HepG2 (cell line): Measurements from ENCODE around the gene DEPDC1B. TPM values are rescaled to one million over a fixed set of nuclear protein-coding genes. Genes with fewer than 3 reads are reported as not detected.

ENCODE experiments used
- FOXK2 ChIP-seq: fragments of 450-650 bp; IDR thresholded peaks from 2 replicates; pipeline ENCODE4 v1.6.1; 2016
- HCFC1 ChIP-seq: fragments of 150-350 bp; IDR thresholded peaks from 2 replicates; pipeline ENCODE4 v1.6.1; 2014; ENCODE audit warnings: low read depth, low read length
- HNRNPK ChIP-seq: fragments of 200-400 bp; formaldehyde crosslinking; IDR thresholded peaks from 2 replicates; pipeline ENCODE4 v1.6.1; 2018; ENCODE audit warnings: low read length, low read depth, moderate library complexity, mild to moderate bottlenecking; ENCODE audit not compliant: poor library complexity, severe bottlenecking
- NFYB ChIP-seq: sonication (generic); formaldehyde crosslinking; IDR thresholded peaks from 2 replicates; pipeline ENCODE4 v1.4.0; 2020; ENCODE audit warnings: missing genetic modification reagents
- NKX3-1 ChIP-seq: sonication (generic); formaldehyde crosslinking; IDR thresholded peaks from 2 replicates; pipeline ENCODE4 v1.5.0; 2020; ENCODE audit warnings: missing genetic modification reagents
- NR2F2 ChIP-seq: IDR thresholded peaks from 2 replicates; pipeline ENCODE4 v1.6.1; 2012; ENCODE audit warnings: low read depth, inconsistent platforms, borderline replicate concordance
- POLR2A ChIP-seq, 2 experiments: IDR thresholded peaks; 2 replicates each; pipeline ENCODE4 v1.6.1; 2011; ENCODE audit warnings: low read depth in 2 of 2, low read length in 2 of 2, mild to moderate bottlenecking in 1 of 2, moderate library complexity in 1 of 2; ENCODE audit not compliant: insufficient read depth in 1 of 2
- TCF7L2 ChIP-seq: IDR thresholded peaks from 2 replicates; pipeline ENCODE4 v1.6.1; 2011; ENCODE audit warnings: mild to moderate bottlenecking, low read depth, low read length, moderate library complexity
- ZNF614 ChIP-seq: IDR thresholded peaks from 2 replicates; pipeline ENCODE4 v1.6.1; 2018; ENCODE audit warnings: missing biosample characterization, missing genetic modification reagents, inconsistent platforms, borderline replicate concordance
- polyA plus RNA-seq, 8 experiments: library from polyadenylated mRNA; depleted of rRNA in 3 of 8; stranded (reverse) in 7 of 8; unstranded in 1 of 8; fragments of >200 nt; fragmentation: Illumina TruSeq in 4 of 8; extraction: Trizol in 4 of 8; gene quantifications; 2 replicates each; pipeline versions ENCODE4 v1.2.1 to v1.2.3, GENCODE V29; 2011 to 2016; ENCODE audit warnings: low read depth in 4 of 8, missing spikeins in 1 of 8, mixed read lengths in 1 of 8; ENCODE audit not compliant: insufficient read depth in 1 of 8
- total RNA-seq, 5 experiments: library from RNA; depleted of rRNA; stranded (reverse); fragments of >200 nt; fragmentation: Illumina TruSeq; extraction: Trizol; gene quantifications; 2 replicates each; pipeline ENCODE4 v1.2.3, GENCODE V29; 2016; ENCODE audit warnings: low read depth in 1 of 5
- TF ChIP-seq, protein P1 (sequence below): sonication (generic); formaldehyde crosslinking; IDR thresholded peaks from 2 replicates; pipeline ENCODE4 v1.4.0; 2020; ENCODE audit warnings: missing genetic modification reagents, borderline replicate concordance
- TF ChIP-seq, protein P2 (sequence below): IDR thresholded peaks from 2 replicates; pipeline ENCODE4 v1.6.1; 2016
- TF ChIP-seq, protein P3 (sequence below), 2 experiments: sonication (generic) in 1 of 2; formaldehyde crosslinking in 1 of 2; IDR thresholded peaks; 2 replicates each; pipeline versions ENCODE4 v1.4.0 to v1.6.1; 2018 to 2020; ENCODE audit warnings: missing genetic modification reagents in 2 of 2, borderline replicate concordance in 1 of 2, low read depth in 1 of 2, mild to moderate bottlenecking in 1 of 2, missing biosample characterization in 1 of 2
- TF ChIP-seq, protein P4 (sequence below): sonication (generic); formaldehyde crosslinking; IDR thresholded peaks from 2 replicates; pipeline ENCODE4 v1.4.0; 2020; ENCODE audit warnings: mild to moderate bottlenecking, missing genetic modification reagents
- TF ChIP-seq, protein P5 (sequence below): sonication (generic); formaldehyde crosslinking; IDR thresholded peaks from 2 replicates; pipeline ENCODE4 v1.8.0; 2022; ENCODE audit warnings: mild to moderate bottlenecking, missing genetic modification reagents, moderate library complexity
- TF ChIP-seq, protein P6 (sequence below): sonication (generic); formaldehyde crosslinking; IDR thresholded peaks from 2 replicates; pipeline ENCODE4 v1.8.0; 2022; ENCODE audit warnings: missing genetic modification reagents, mild to moderate bottlenecking, inconsistent platforms, borderline replicate concordance
- TF ChIP-seq, protein P7 (sequence below): sonication (generic); formaldehyde crosslinking; IDR thresholded peaks from 2 replicates; pipeline ENCODE4 v1.4.0; 2020; ENCODE audit warnings: missing genetic modification reagents

DEPDC1B gene
- total and polyA plus RNA-seq, 2 of the 13 experiments (the other 11 are each of a cell fraction or from before 2014, with no cell fraction given), result 29.5 to 51.3 TPM

DNA sequence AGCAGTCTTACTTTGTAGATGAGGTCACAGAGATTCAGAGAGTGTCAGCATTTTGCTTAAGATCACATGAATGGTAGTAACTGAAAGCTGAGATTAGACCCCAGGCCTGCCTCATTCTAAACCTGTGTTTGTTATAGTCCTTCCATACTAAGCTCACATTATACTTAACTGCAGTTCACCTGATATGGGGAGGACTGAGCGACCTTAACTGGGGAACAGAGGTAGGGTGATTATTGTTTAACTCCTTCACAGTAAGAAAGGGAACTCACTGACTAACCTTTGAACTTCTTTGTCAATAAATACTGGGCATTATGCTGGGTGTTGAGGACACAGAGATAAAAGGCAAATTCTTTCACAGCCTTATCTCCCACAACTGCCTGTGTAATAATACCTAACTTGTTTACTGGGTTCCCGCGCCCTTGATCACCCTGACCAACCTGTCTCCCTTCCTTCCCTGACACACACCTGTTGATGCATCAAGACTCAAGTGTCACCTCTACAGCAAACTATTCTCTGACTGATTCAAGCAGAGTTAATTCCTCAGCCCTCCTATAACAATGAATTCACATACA is 27.2 kb downstream of the DEPDC1B start (continued):
- TF ChIP-seq NR2F2, result peak; percentile 97
- peak; percentile 82; the same call in 1 of the 2 replicates for TF ChIP-seq NKX3-1 (CRISPR knock-in tag)
- TF ChIP-seq, protein P1, sequence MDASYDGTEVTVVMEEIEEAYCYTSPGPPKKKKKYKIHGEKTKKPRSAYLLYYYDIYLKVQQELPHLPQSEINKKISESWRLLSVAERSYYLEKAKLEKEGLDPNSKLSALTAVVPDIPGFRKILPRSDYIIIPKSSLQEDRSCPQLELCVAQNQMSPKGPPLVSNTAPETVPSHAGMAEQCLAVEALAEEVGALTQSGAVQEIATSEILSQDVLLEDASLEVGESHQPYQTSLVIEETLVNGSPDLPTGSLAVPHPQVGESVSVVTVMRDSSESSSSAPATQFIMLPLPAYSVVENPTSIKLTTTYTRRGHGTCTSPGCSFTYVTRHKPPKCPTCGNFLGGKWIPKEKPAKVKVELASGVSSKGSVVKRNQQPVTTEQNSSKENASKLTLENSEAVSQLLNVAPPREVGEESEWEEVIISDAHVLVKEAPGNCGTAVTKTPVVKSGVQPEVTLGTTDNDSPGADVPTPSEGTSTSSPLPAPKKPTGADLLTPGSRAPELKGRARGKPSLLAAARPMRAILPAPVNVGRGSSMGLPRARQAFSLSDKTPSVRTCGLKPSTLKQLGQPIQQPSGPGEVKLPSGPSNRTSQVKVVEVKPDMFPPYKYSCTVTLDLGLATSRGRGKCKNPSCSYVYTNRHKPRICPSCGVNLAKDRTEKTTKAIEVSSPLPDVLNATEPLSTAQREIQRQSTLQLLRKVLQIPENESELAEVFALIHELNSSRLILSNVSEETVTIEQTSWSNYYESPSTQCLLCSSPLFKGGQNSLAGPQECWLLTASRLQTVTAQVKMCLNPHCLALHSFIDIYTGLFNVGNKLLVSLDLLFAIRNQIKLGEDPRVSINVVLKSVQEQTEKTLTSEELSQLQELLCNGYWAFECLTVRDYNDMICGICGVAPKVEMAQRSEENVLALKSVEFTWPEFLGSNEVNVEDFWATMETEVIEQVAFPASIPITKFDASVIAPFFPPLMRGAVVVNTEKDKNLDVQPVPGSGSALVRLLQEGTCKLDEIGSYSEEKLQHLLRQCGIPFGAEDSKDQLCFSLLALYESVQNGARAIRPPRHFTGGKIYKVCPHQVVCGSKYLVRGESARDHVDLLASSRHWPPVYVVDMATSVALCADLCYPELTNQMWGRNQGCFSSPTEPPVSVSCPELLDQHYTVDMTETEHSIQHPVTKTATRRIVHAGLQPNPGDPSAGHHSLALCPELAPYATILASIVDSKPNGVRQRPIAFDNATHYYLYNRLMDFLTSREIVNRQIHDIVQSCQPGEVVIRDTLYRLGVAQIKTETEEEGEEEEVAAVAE (CRISPR knock-in tag), result peak; percentile 85; the same call in 1 of the 2 replicates
- TF ChIP-seq, protein P2, sequence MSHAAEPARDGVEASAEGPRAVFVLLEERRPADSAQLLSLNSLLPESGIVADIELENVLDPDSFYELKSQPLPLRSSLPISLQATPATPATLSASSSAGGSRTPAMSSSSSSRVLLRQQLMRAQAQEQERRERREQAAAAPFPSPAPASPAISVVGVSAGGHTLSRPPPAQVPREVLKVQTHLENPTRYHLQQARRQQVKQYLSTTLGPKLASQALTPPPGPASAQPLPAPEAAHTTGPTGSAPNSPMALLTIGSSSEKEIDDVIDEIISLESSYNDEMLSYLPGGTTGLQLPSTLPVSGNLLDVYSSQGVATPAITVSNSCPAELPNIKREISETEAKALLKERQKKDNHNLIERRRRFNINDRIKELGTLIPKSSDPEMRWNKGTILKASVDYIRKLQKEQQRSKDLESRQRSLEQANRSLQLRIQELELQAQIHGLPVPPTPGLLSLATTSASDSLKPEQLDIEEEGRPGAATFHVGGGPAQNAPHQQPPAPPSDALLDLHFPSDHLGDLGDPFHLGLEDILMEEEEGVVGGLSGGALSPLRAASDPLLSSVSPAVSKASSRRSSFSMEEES (CRISPR knock-in tag), result peak; percentile 54
- TF ChIP-seq, protein P3, sequence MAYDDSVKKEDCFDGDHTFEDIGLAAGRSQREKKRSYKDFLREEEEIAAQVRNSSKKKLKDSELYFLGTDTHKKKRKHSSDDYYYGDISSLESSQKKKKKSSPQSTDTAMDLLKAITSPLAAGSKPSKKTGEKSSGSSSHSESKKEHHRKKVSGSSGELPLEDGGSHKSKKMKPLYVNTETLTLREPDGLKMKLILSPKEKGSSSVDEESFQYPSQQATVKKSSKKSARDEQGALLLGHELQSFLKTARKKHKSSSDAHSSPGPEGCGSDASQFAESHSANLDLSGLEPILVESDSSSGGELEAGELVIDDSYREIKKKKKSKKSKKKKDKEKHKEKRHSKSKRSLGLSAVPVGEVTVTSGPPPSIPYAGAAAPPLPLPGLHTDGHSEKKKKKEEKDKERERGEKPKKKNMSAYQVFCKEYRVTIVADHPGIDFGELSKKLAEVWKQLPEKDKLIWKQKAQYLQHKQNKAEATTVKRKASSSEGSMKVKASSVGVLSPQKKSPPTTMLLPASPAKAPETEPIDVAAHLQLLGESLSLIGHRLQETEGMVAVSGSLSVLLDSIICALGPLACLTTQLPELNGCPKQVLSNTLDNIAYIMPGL (CRISPR knock-in tag; IDR thresholded peaks at IDR 0.05; ENCODE audit: borderline replicate concordance in 1 of 2, low read depth in 1 of 2), result peak in 1 of 2 experiments; percentile 53; a peak in 2 of 4 replicates
- peak in 1 of 2 experiments; percentile 64; a peak in 2 of 4 replicates for TF ChIP-seq POLR2A (IDR thresholded peaks at IDR 0.05; ENCODE audit: insufficient read depth in 1 of 2, low read depth in 2 of 2, low read length in 2 of 2)
- TF ChIP-seq, protein P4, sequence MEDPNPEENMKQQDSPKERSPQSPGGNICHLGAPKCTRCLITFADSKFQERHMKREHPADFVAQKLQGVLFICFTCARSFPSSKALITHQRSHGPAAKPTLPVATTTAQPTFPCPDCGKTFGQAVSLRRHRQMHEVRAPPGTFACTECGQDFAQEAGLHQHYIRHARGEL (CRISPR knock-in tag), result no peak
- TF ChIP-seq FOXK2, result peak; percentile 89
- TF ChIP-seq, protein P5, sequence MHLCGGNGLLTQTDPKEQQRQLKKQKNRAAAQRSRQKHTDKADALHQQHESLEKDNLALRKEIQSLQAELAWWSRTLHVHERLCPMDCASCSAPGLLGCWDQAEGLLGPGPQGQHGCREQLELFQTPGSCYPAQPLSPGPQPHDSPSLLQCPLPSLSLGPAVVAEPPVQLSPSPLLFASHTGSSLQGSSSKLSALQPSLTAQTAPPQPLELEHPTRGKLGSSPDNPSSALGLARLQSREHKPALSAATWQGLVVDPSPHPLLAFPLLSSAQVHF (CRISPR knock-in tag), result no peak
- peak; percentile 88 for TF ChIP-seq TCF7L2
- TF ChIP-seq NFYB (CRISPR knock-in tag), result no peak
- TF ChIP-seq HNRNPK, result no peak
- peak; percentile 48; the same call in 1 of the 2 replicates for TF ChIP-seq ZNF614 (CRISPR knock-in tag)
- no peak for TF ChIP-seq HCFC1
- TF ChIP-seq, protein P6, sequence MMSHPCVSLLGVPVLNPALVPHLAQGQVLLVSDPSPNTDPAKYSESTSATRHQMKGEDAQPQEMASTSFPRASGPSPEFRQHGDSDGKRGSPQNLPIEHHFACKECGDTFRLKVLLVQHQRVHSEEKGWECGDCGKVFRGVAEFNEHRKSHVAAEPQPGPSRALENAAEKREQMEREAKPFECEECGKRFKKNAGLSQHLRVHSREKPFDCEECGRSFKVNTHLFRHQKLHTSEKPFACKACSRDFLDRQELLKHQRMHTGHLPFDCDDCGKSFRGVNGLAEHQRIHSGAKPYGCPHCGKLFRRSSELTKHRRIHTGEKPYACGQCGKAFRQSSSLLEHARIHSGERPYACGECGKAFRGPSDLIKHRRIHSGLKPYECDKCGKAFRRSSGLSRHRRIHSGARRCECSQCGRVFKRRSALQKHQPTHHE (CRISPR knock-in tag), result no peak
- TF ChIP-seq, protein P7, sequence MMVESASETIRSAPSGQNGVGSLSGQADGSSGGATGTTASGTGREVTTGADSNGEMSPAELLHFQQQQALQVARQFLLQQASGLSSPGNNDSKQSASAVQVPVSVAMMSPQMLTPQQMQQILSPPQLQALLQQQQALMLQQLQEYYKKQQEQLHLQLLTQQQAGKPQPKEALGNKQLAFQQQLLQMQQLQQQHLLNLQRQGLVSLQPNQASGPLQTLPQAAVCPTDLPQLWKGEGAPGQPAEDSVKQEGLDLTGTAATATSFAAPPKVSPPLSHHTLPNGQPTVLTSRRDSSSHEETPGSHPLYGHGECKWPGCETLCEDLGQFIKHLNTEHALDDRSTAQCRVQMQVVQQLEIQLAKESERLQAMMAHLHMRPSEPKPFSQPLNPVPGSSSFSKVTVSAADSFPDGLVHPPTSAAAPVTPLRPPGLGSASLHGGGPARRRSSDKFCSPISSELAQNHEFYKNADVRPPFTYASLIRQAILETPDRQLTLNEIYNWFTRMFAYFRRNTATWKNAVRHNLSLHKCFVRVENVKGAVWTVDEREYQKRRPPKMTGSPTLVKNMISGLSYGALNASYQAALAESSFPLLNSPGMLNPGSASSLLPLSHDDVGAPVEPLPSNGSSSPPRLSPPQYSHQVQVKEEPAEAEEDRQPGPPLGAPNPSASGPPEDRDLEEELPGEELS (CRISPR knock-in tag), result peak; percentile 100
